IMR-90 (cell line): ENCODE data around the gene MND1. TPM values are rescaled to one million over a fixed set of nuclear protein-coding genes. Genes with fewer than 3 reads are reported as not detected.

ENCODE experiments used
- ATAC-seq: fragments of 200-7000 bp; cut with Tn5 transposase; 2 replicates; pipeline ENCODE4 v1.9.1; 2020; ENCODE audit warnings: low read depth, mild to moderate bottlenecking, moderate library complexity
- BruUV-seq: library from RNA; stranded (reverse); fragments of 400-500 nt; replicated peaks from 2 replicates; lab custom pipeline; 2021; lab: Mats Ljungman, UMichigan
- CTCF ChIA-PET: fragments of 300-600 bp; formaldehyde crosslinking; extraction: SDS; loops from one replicate; lab custom pipeline; 2021; ENCODE audit warnings: antibody characterized with exemption; lab: Yijun Ruan, JAX
- POLR2A ChIA-PET: fragments of 300-600 bp; sonication (Branson Sonifier 250); formaldehyde crosslinking; loops from one replicate; lab custom pipeline; 2022; ENCODE audit warnings: antibody characterized with exemption; ENCODE audit not compliant: unreplicated experiment; lab: Charles Lee
- DNase-seq: peaks from one replicate; pipeline ENCODE4 v3.0.0; 2013
- H2AFZ ChIP-seq: replicated peaks from 2 replicates; pipeline ENCODE3; 2013; ENCODE audit warnings: low read length, mild to moderate bottlenecking; ENCODE audit not compliant: poor library complexity
- H2AK5ac ChIP-seq: 2 replicates; pipeline ENCODE4 v1.6.1; 2013; ENCODE audit warnings: low read depth, low read length, inconsistent platforms
- H2AK9ac ChIP-seq: replicated peaks from 2 replicates; pipeline ENCODE3; 2013; ENCODE audit warnings: mild to moderate bottlenecking, low read depth, low read length, moderate library complexity; ENCODE audit not compliant: poor library complexity
- H2BK120ac ChIP-seq: 2 replicates; pipeline ENCODE4 v1.6.1; 2013; ENCODE audit warnings: low read depth, low read length, inconsistent platforms
- H2BK15ac ChIP-seq: 3 replicates; pipeline ENCODE4 v1.6.1; 2013; ENCODE audit warnings: low read depth, low read length, inconsistent platforms
- H2BK20ac ChIP-seq: 2 replicates; pipeline ENCODE4 v1.6.1; 2013; ENCODE audit warnings: low read depth, mild to moderate bottlenecking, inconsistent platforms, low read length, moderate library complexity
- H2BK5ac ChIP-seq: 2 replicates; pipeline ENCODE4 v1.6.1; 2013; ENCODE audit warnings: mild to moderate bottlenecking, low read depth, low read length, inconsistent platforms; ENCODE audit not compliant: poor library complexity, severe bottlenecking
- H3K14ac ChIP-seq: replicated peaks from 2 replicates; pipeline ENCODE4 v1.6.1; 2013; ENCODE audit warnings: low read depth, low read length, inconsistent platforms
- H3K18ac ChIP-seq: 2 replicates; pipeline ENCODE4 v1.6.1; 2013; ENCODE audit warnings: low read depth, low read length, control low read depth
- H3K23ac ChIP-seq: 2 replicates; pipeline ENCODE4 v1.6.1; 2013; ENCODE audit warnings: low read depth, low read length, inconsistent platforms
- H3K27ac ChIP-seq: 2 replicates; pipeline ENCODE4 v1.5.1; 2013; ENCODE audit warnings: mild to moderate bottlenecking, control low read depth, low read length; ENCODE audit not compliant: insufficient read depth
- H3K27me3 ChIP-seq: 2 replicates; pipeline ENCODE4 v1.6.1; 2013; ENCODE audit warnings: low read length; ENCODE audit not compliant: control insufficient read depth, insufficient read depth
- H3K36me3 ChIP-seq: 2 replicates; pipeline ENCODE4 v1.6.1; 2013; ENCODE audit warnings: low read length, mixed read lengths; ENCODE audit not compliant: control insufficient read depth, insufficient read depth
- H3K4ac ChIP-seq: 2 replicates; pipeline ENCODE4 v1.6.1; 2013; ENCODE audit warnings: low read depth, low read length, inconsistent platforms
- H3K4me1 ChIP-seq: 2 replicates; pipeline ENCODE4 v1.6.1; 2013; ENCODE audit warnings: low read length, mixed read lengths; ENCODE audit not compliant: control insufficient read depth, insufficient read depth
- H3K4me2 ChIP-seq: 2 replicates; pipeline ENCODE4 v1.6.1; 2013; ENCODE audit warnings: low read depth, mild to moderate bottlenecking, control low read depth, low read length, moderate library complexity
- H3K4me3 ChIP-seq: 2 replicates; pipeline ENCODE4 v1.5.1; 2013; ENCODE audit warnings: low read depth, mild to moderate bottlenecking, control low read depth, low read length, moderate library complexity; ENCODE audit not compliant: insufficient read depth
- H3K56ac ChIP-seq: 2 replicates; pipeline ENCODE4 v1.6.1; 2013; ENCODE audit warnings: low read length, inconsistent platforms; ENCODE audit not compliant: insufficient read depth; ENCODE audit errors: extremely low read depth
- H3K79me1 ChIP-seq, 2 experiments: 2 replicates each; pipeline ENCODE4 v1.6.1; 2013; ENCODE audit warnings: low read length in 2 of 2, inconsistent platforms in 1 of 2, low read depth in 1 of 2
- H3K9ac ChIP-seq: 2 replicates; pipeline ENCODE4 v1.6.1; 2013; ENCODE audit warnings: low read depth, low read length, control low read depth
- H3K9me1 ChIP-seq: 2 replicates; pipeline ENCODE4 v1.6.1; 2013; ENCODE audit warnings: low read length, inconsistent platforms; ENCODE audit not compliant: insufficient read depth
- H3K9me3 ChIP-seq: 2 replicates; pipeline ENCODE4 v1.6.1; 2013; ENCODE audit warnings: low read length; ENCODE audit not compliant: control insufficient read depth, insufficient read depth
- H4K20me1 ChIP-seq: 2 replicates; pipeline ENCODE4 v1.6.1; 2013; ENCODE audit warnings: low read length, inconsistent platforms; ENCODE audit not compliant: insufficient read depth
- H4K5ac ChIP-seq: 2 replicates; pipeline ENCODE4 v1.6.1; 2013; ENCODE audit warnings: mild to moderate bottlenecking, low read depth, low read length, control low read depth
- H4K8ac ChIP-seq, 2 experiments: 2 replicates each; pipeline ENCODE4 v1.6.1; 2013; ENCODE audit warnings: low read depth in 2 of 2, low read length in 2 of 2, control low read depth in 1 of 2, inconsistent platforms in 1 of 2
- H4K91ac ChIP-seq: 2 replicates; pipeline ENCODE4 v1.6.1; 2013; ENCODE audit warnings: low read depth, low read length, inconsistent platforms; ENCODE audit not compliant: insufficient read depth
- CEBPB ChIP-seq: IDR thresholded peaks from 2 replicates; pipeline ENCODE4 v1.6.1; 2012; ENCODE audit warnings: low read depth, low read length, improper control_type of control experiment
- ELK1 ChIP-seq: fragments of 150-350 bp; IDR thresholded peaks from 2 replicates; pipeline ENCODE4 v1.6.1; 2016; ENCODE audit warnings: low read depth, mild to moderate bottlenecking, low read length, moderate library complexity, borderline replicate concordance
- FOS ChIP-seq: fragments of 150-350 bp; IDR thresholded peaks from 2 replicates; pipeline ENCODE4 v1.6.1; 2016; ENCODE audit warnings: low read depth, low read length
- RAD21 ChIP-seq: IDR thresholded peaks from 2 replicates; pipeline ENCODE4 v1.6.1; 2012; ENCODE audit warnings: low read length, improper control_type of control experiment
- WGBS, 2 experiments: methylation state at CpG; one replicate each; pipeline versions ENCODE4 v1.1.5 to v1.1.7; 2013; ENCODE audit warnings: missing lambda C conversion rate in 2 of 2; ENCODE audit not compliant: insufficient read length in 1 of 2; ENCODE audit errors: extremely low coverage in 2 of 2; 5-methylcytosine and 5-hydroxymethylcytosine counted together
- dilution Hi-C: fragments of 300-500 bp; cut with HindIII; formaldehyde crosslinking; loops from one replicate; pipeline ENCODE4 v1.14.3; 2018; ENCODE audit warnings: low sequenced_read_pairs; ENCODE audit not compliant: unreplicated experiment
- in situ Hi-C: fragments of 300-500 bp; cut with MboI; formaldehyde crosslinking; loops from 3 replicates; pipeline ENCODE4 v1.14.3; 2019; ENCODE audit warnings: low sequenced_read_pairs, inconsistent platforms, mixed read lengths
- intact Hi-C: fragments of 100-400 bp; cut with micrococcal nuclease; formaldehyde crosslinking; loops from 2 replicates; pipeline ENCODE4 v1.10.0; 2022
- polyA plus RNA-seq, 3 experiments: library from polyadenylated mRNA; depleted of rRNA; stranded (reverse); fragments of >200 nt; gene quantifications; 2 replicates each; pipeline ENCODE4 v1.2.3, GENCODE V29; 2012; ENCODE audit warnings: low replicate concordance in 1 of 3
- total RNA-seq: library from RNA; depleted of rRNA; stranded (reverse); fragments of >200 nt; gene quantifications from 2 replicates; pipeline ENCODE4 v1.2.3, GENCODE V29; 2012

The MND1 gene
- total and polyA plus RNA-seq, 2 of the 4 experiments (the other 2 are of a cell fraction) = 0.36 to 3.5 TPM

GRCh38 chr4:153384160-153384559 is 39.7 kb downstream of the MND1 start:
- no peaks in the 10 kb centered on the region for H4K20me1 ChIP-seq
- no CpG with 5 or more reads among the region's 1 CpG for WGBS, 2 experiments
- no peak overlapping the region for H2AK9ac ChIP-seq
- no peak overlapping the region for H4K8ac ChIP-seq
- ChIA-PET POLR2A (no interaction called here), CTCF (no interaction called here)
- no peak overlapping the region for H3K56ac ChIP-seq
- H3K14ac ChIP-seq = no peak overlapping the region
- no peaks in the 10 kb centered on the region for H3K27me3 ChIP-seq
- H4K5ac ChIP-seq = no peak overlapping the region
- no peak overlapping the region for H3K4ac ChIP-seq
- no peaks in the 10 kb centered on the region for H3K9me3 ChIP-seq
- H3K23ac ChIP-seq = no peak overlapping the region
- H2BK120ac ChIP-seq = no peak overlapping the region
- H3K4me1 ChIP-seq = no peaks in the 10 kb centered on the region
- ATAC-seq = no peak
- in situ Hi-C loops (no loop called here), dilution Hi-C loops (no loop called here), intact Hi-C loops (no loop called here)
- TF ChIP-seq RAD21 = no peak
- TF ChIP-seq ELK1 = no peak
- TF ChIP-seq FOS = no peak
- no peak for TF ChIP-seq CEBPB
- no peak overlapping the region for H3K18ac ChIP-seq
- no peak overlapping the region for H2BK15ac ChIP-seq
- no peak overlapping the region for H2AK5ac ChIP-seq
- H4K91ac ChIP-seq = no peak overlapping the region
- no peaks in the 10 kb centered on the region for H3K36me3 ChIP-seq
- H3K4me3 ChIP-seq = no peak overlapping the region
- H3K27ac ChIP-seq = no peak overlapping the region
- no peak overlapping the region for H3K9ac ChIP-seq
- BruUV-seq = no TSS peak
- no peak overlapping the region for H2AFZ ChIP-seq
- no peak for DNase-seq
- no peak overlapping the region for H3K4me2 ChIP-seq
- no peaks in the 10 kb centered on the region for H3K9me1 ChIP-seq
- H2BK20ac ChIP-seq = no peak overlapping the region
- no peak overlapping the region for H2BK5ac ChIP-seq
- no peaks in the 10 kb centered on the region for H3K79me1 ChIP-seq
